BLaER1 treated with 17β-estradiol and CSF1 and Interleukin-3, amounts not matched to agents 10 nM and 100 nM (cell line): ENCODE measurements around the gene LGI2.
A peak's percentile ranks its signal among the peaks of the same experiment; 100 is the strongest.
"Not testable (repeated sequence)": the region's sequence is repeated elsewhere in the genome, so short reads cannot be mapped to it uniquely, and the experiment has no call there.

ENCODE experiments used
- H3K27ac ChIP-seq, 11 experiments: shearing (Covaris generic); formaldehyde crosslinking; 2 replicates each; pipeline ENCODE4 v1.8.1; 2022
- H3K27me3 ChIP-seq, 11 experiments: shearing (Covaris generic); formaldehyde crosslinking; 2 replicates each; pipeline ENCODE4 v1.8.1; 2022
- H3K36me3 ChIP-seq, 11 experiments: shearing (Covaris generic); formaldehyde crosslinking; 2 replicates each; pipeline ENCODE4 v1.8.1; 2022
- H3K4me1 ChIP-seq, 10 experiments: shearing (Covaris generic); formaldehyde crosslinking; 2 replicates each; pipeline ENCODE4 v1.8.1; 2022
- H3K4me2 ChIP-seq, 11 experiments: shearing (Covaris generic); formaldehyde crosslinking; 2 replicates each; pipeline ENCODE4 v1.8.1; 2022
- H3K4me3 ChIP-seq, 10 experiments: shearing (Covaris generic); formaldehyde crosslinking; 2 replicates each; pipeline ENCODE4 v1.8.1; 2022
- H3K9ac ChIP-seq, 11 experiments: shearing (Covaris generic); formaldehyde crosslinking; 2 replicates each; pipeline ENCODE4 v1.8.1; 2022
- H3K9me3 ChIP-seq, 11 experiments: shearing (Covaris generic); formaldehyde crosslinking; replicated peaks in 1 of 11; 2 replicates each; pipeline ENCODE4 v1.8.1; 2022
- H4K20me1 ChIP-seq, 11 experiments: shearing (Covaris generic); formaldehyde crosslinking; 2 replicates each; pipeline ENCODE4 v1.8.1; 2022
- Cebpa-rat ChIP-seq, 11 experiments: shearing (Covaris generic); IDR thresholded peaks; 2 replicates each; pipeline ENCODE4 v1.8.1; 2022

The LGI2 gene

GRCh38 chr4:25065932-25066590, 35.3 kb upstream of the LGI2 start:
- H3K4me2 ChIP-seq, result no peak overlapping the region
- no peaks in the 10 kb centered on the region for H3K36me3 ChIP-seq
- no peak overlapping the region for H3K27ac ChIP-seq
- no peak for TF ChIP-seq Cebpa-rat (IDR thresholded peaks at IDR 0.05)
- no peak overlapping the region for H3K9ac ChIP-seq
- peaks cover 0 to 12% (median 5%) of the 10 kb centered on the region in 11 experiments; a peak in 7 of 22 replicates for H3K9me3 ChIP-seq
- H3K4me3 ChIP-seq, result no peak overlapping the region
- no peaks in the 10 kb centered on the region for H4K20me1 ChIP-seq
- H3K4me1 ChIP-seq, result peaks cover 0 to 9% (median 0%) of the 10 kb centered on the region in 10 experiments; a peak in 2 of 20 replicates
- H3K27me3 ChIP-seq, result no peaks in the 10 kb centered on the region

GRCh38 chr4:25065431-25065858, 34.7 kb upstream of the LGI2 start:
- Histone ChIP-seq H3K27ac (no peak overlapping the region), H3K4me1 (peaks cover 0 to 9% (median 0%) of the 10 kb centered on the region in 10 experiments; a peak in 2 of 20 replicates), H3K36me3 (no peaks in the 10 kb centered on the region), H3K27me3 (no peaks in the 10 kb centered on the region), H3K9ac (no peak overlapping the region), H3K9me3 (peaks cover 0 to 12% (median 5%) of the 10 kb centered on the region in 11 experiments; a peak in 7 of 22 replicates), H3K4me2 (no peak overlapping the region), H3K4me3 (no peak overlapping the region), H4K20me1 (no peaks in the 10 kb centered on the region)
- TF ChIP-seq Cebpa-rat (IDR thresholded peaks at IDR 0.05), result no peak

GRCh38 chr4:25064447-25064846, 33.7 kb upstream of the LGI2 start:
- H3K4me2 ChIP-seq, result not testable (repeated sequence)

GRCh38 chr4:25063116-25063515, 32.4 kb upstream of the LGI2 start:
- no peak for TF ChIP-seq Cebpa-rat (IDR thresholded peaks at IDR 0.05)
- H4K20me1 ChIP-seq, result no peaks in the 10 kb centered on the region
- peak overlapping the region in 1 of 11 experiments; percentile 37; a peak in 2 of 22 replicates for H3K4me2 ChIP-seq
- no peaks in the 10 kb centered on the region for H3K27me3 ChIP-seq
- no peak overlapping the region for H3K27ac ChIP-seq
- H3K9me3 ChIP-seq, result peaks cover 0 to 18% (median 6%) of the 10 kb centered on the region in 11 experiments; a peak in 7 of 22 replicates
- no peak overlapping the region for H3K4me3 ChIP-seq
- H3K36me3 ChIP-seq, result no peaks in the 10 kb centered on the region
- no peak overlapping the region for H3K9ac ChIP-seq
- H3K4me1 ChIP-seq, result peaks cover 0 to 9% (median 0%) of the 10 kb centered on the region in 10 experiments; a peak in 2 of 20 replicates

More at GRCh38 chr4:25064447-25064846, 33.7 kb upstream of the LGI2 start:
- H3K36me3 ChIP-seq, H3K27ac ChIP-seq, H3K4me1 ChIP-seq, H3K9ac ChIP-seq, H3K27me3 ChIP-seq, H4K20me1 ChIP-seq, H3K4me3 ChIP-seq: not testable (repeated sequence)
- peaks cover 0 to 12% (median 5%) of the 10 kb centered on the region in 11 experiments; a peak in 7 of 22 replicates for H3K9me3 ChIP-seq

GRCh38 chr4:25062098-25062497, 31.4 kb upstream of the LGI2 start:
- H3K27ac ChIP-seq, result no peak overlapping the region

GRCh38 chr4:25061602-25062001, 30.9 kb upstream of the LGI2 start:
- peaks cover 0 to 9% (median 0%) of the 10 kb centered on the region in 10 experiments; a peak in 2 of 20 replicates for H3K4me1 ChIP-seq
- no peak overlapping the region for H3K4me2 ChIP-seq
- no peak for TF ChIP-seq Cebpa-rat (IDR thresholded peaks at IDR 0.05)
- H4K20me1 ChIP-seq, result no peaks in the 10 kb centered on the region
- H3K27me3 ChIP-seq, result no peaks in the 10 kb centered on the region
- peaks cover 0 to 13% (median 3%) of the 10 kb centered on the region in 11 experiments; a peak in 8 of 22 replicates for H3K9me3 ChIP-seq
- no peak overlapping the region for H3K4me3 ChIP-seq
- H3K27ac ChIP-seq, result no peak overlapping the region
- H3K36me3 ChIP-seq, result no peaks in the 10 kb centered on the region
- H3K9ac ChIP-seq, result no peak overlapping the region

More at GRCh38 chr4:25062098-25062497, 31.4 kb upstream of the LGI2 start:
- Histone ChIP-seq H3K27me3 (no peaks in the 10 kb centered on the region), H3K4me1 (peaks cover 0 to 9% (median 0%) of the 10 kb centered on the region in 10 experiments; a peak in 2 of 20 replicates), H3K4me2 (no peak overlapping the region), H3K9me3 (peaks cover 0 to 18% (median 6%) of the 10 kb centered on the region in 11 experiments; a peak in 8 of 22 replicates), H4K20me1 (no peaks in the 10 kb centered on the region), H3K36me3 (no peaks in the 10 kb centered on the region), H3K4me3 (no peak overlapping the region), H3K9ac (no peak overlapping the region)
- no peak for TF ChIP-seq Cebpa-rat (IDR thresholded peaks at IDR 0.05)

- Histone ChIP-seq H4K20me1 (no peaks in the 10 kb centered on the region), H3K27ac (no peak overlapping the region), H3K4me2 (no peak overlapping the region), H3K36me3 (no peaks in the 10 kb centered on the region), H3K9ac (no peak overlapping the region), H3K4me3 (no peak overlapping the region), H3K9me3 (peaks cover 0 to 7% (median 0%) of the 10 kb centered on the region in 11 experiments; a peak in 1 of 22 replicates), H3K27me3 (no peaks in the 10 kb centered on the region), H3K4me1 (peaks cover 0 to 9% (median 0%) of the 10 kb centered on the region in 10 experiments; a peak in 2 of 20 replicates)
- no peak for TF ChIP-seq Cebpa-rat (IDR thresholded peaks at IDR 0.05)
Observed at GRCh38 chr4:25060963-25061340, 30.2 kb upstream of the LGI2 start.

- H3K4me1 ChIP-seq, result peaks cover 0 to 9% (median 0%) of the 10 kb centered on the region in 10 experiments; a peak in 2 of 20 replicates
- no peaks in the 10 kb centered on the region for H3K36me3 ChIP-seq
- no peak overlapping the region for H3K4me3 ChIP-seq
- H3K27me3 ChIP-seq, result no peaks in the 10 kb centered on the region
- peaks cover 0 to 7% (median 0%) of the 10 kb centered on the region in 11 experiments; a peak in 1 of 22 replicates for H3K9me3 ChIP-seq
- no peaks in the 10 kb centered on the region for H4K20me1 ChIP-seq
- no peak overlapping the region for H3K27ac ChIP-seq
- no peak overlapping the region for H3K4me2 ChIP-seq
- no peak for TF ChIP-seq Cebpa-rat (IDR thresholded peaks at IDR 0.05)
- no peak overlapping the region for H3K9ac ChIP-seq
Observed at GRCh38 chr4:25060241-25060962, 29.7 kb upstream of the LGI2 start.

- Histone ChIP-seq H3K9ac (no peak overlapping the region), H3K9me3 (peaks cover 0 to 7% (median 0%) of the 10 kb centered on the region in 11 experiments; a peak in 1 of 22 replicates), H3K4me2 (no peak overlapping the region), H3K36me3 (no peaks in the 10 kb centered on the region), H3K4me3 (no peak overlapping the region), H4K20me1 (no peaks in the 10 kb centered on the region), H3K27ac (no peak overlapping the region), H3K4me1 (peaks cover 0 to 9% (median 0%) of the 10 kb centered on the region in 10 experiments; a peak in 2 of 20 replicates), H3K27me3 (no peaks in the 10 kb centered on the region)
- TF ChIP-seq Cebpa-rat (IDR thresholded peaks at IDR 0.05), result no peak
Observed at GRCh38 chr4:25059791-25060190, 29.0 kb upstream of the LGI2 start.
